ENCODE measurements around the gene MCRIP1.
"Not testable (repeated sequence)": the region's sequence is repeated elsewhere in the genome, so short reads cannot be mapped to it uniquely, and the experiment has no call there.

MCRIP1 gene

DNA sequence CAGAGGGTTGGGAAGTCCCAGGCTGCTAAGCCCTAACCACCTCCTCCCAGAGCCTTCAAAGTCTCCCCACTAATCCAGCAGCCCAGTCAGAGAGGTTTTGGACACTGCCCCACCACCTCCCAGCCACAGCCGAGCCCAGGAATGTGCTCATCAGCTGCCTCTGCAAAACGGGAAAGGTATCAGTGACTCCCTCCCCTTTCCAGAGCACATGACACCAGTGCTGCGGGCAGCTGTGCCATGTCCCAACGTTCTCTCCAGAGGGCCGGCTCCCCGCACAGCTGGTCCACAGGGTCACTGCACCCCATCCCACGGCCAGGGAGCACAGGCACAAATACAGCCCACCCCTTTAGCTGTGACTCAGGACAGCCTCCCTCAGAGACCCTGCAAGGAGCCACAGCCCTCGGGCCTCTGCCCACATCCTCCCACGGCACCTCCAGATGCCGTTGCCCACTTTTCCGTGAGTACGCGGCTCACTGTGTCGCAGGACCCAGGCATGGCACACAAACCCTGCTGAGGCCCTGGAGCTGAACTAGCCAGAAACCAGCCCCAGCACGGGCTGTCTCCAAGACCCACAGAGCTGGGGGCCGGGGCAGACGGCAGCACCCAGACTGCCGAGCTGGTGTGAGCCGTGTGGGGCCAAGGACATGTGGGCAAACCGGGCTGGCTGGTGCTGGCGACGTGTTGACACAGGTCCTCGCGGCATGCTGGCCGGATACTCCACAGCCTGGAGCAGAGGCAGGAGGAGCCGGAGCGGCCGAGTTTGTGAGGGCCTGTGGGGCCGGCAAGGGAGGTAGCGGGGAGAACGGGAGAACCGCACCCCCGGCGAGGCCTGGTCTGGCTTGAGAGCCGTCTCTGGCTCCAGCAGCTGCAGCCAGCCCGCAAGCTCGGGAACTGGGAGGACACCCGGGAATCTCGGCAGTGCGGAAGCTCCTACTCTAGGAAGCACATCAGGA lies 8.0 kb upstream of the MCRIP1 start:
- no peak for DNase-seq

DNA sequence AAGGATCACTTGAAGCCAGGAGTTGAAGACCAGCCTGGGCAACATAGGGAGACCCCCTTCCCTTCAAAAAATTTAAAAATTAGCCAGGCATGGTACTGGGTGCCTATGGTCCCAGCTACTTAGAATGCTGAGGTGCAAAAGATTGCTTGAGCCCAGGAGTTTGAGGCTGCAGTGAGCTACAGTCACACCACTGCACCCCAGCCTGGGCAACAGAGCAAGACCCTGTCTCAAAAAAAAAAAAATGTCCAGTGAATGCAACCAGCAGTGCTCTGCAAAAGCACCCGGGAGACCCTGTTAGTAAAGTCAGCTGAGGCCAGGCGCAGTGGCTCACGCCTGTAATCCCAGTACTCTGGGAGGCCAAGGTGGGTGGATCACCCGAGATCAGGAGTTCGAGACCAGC lies 7.0 kb upstream of the MCRIP1 start:
- DNase-seq = not testable (repeated sequence)

DNA sequence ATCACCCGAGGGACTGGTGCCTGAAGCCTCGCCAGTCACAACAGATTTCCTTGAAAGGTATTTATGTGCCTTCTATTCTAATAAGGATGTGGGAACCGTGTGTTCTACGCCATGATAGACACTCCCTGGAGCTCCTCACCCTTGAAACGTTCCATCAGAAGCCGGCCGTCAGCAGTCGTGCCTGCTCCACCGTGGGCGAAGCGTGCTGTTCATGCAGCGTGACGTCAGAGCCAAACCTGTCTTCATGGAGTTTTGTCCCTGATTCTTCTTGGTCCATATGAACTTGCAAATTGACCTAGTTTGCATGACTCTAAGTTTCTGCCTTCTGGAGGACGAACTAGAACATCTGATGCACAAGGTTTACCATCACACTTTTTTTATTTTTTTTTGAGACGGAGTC lies 6.2 kb upstream of the MCRIP1 start:
- no peak for DNase-seq

DNA sequence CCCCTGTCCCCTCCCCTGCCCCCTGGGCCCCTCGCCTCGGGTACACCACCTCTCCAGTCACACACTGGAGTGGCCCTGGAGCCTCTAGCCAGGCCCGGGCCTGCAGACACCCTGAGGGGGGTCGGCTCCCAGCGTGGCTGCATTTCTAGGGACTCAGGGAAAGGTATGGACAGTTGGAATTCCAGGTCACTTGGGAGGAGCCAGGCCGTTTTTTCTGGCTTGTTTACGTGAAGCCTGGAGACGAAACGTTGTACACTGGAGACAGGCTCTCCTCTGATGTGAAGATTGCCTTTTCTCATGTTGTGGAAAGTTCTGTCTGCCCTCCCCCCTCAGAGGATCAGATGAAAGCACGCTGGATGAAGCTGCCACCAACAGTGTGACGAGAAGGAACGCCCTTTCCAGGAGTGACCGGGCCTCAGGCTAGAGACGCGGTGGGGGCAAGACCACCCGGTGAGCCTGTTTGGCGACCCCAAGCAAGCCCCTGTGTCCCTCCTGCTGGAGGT lies 5.7 kb upstream of the MCRIP1 start:
- no peak for DNase-seq

DNA sequence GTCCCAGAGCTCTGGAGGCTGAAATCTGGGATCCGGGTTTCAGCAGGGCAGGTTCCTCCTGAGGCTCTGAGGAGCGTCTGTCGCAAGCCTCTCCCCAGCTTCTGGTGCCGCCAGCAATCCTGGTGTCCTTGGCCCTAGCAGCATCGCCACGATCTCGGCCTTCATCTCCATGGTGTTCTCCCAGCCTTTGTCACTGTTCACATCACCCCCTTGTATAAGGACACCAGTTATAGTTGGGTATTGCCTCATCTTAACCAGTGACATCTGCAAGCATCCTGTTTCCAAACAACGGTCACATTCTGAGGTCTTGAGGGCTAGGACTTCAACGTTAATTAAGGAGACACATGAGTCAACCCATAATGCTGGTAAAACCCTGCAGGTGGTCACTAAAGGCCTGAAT lies 4.5 kb upstream of the MCRIP1 start:
- DNase-seq = no peak

DNA sequence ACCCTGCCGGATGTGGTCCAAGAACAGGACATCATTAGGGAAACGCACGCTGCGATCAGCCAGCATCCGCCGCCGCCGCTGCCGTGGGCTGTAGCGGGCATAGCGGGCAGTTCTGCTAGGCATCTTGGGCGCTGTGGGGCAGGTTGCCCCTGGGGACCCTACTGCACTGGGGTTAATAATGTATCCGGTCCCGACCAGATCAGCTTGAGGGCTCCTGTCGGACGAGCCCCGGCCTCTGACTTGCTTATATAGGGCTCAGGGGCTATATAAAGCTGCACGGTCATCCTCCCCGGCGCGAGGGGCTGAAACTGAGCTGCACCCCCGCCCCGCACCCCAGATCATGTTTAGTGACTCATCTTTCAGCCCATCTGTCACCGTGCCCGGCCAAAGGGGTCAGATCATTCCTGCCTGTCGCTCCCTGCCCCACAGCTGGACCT lies 1.8 kb upstream of the MCRIP1 start, which contains the start of gene PPP1R27:
TSS of gene PPP1R27 (minus strand) at position 220 of the 437 bp plus-strand sequence. CDS start at position 123, 97 bp downstream.
- DNase-seq = no peak

DNA sequence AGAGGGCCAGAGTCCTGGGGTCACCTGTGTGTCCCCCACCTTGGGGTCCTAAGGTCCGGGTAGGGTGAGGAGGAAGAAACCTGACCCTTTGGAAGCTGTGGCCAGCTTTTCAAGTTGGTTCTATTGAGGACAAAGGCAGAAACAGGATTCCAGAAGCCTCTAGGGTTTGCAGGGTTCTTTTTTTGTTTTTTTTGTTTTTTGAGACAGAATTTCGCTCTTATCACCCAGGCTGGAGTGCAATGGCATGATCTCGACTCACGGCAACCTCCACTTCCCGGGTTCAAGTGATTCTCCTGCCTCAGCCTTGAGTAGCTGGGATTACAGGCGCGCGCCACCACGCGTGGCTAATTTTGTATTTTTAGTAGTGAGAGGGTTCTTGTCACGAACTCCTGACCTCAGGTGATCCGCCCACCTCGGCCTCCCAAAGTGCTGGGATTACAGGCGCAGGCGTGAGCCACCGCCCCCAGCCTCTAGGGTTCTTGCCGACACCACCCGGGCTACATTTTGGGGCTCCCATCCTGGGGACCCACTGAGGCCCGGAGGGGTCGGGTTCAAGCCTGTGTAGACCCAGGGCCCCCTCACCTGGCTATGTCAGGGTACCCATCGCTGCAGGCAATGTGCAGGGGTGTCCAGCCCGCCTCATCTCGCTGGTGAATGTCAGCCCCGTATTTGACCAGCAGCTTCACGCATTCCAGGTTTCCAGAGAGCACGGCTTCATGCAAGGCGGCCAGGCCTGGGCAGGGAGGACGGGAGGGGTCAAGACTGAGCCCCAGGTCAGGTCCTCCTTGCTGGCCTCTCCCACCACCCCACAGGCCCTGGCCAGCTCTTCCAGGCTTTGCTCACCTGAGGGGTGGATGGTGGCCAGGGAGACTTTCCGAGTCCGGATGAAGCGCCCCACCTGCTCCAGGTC lies 1.1 kb upstream of the MCRIP1 start:
- DNase-seq = no peak

DNA sequence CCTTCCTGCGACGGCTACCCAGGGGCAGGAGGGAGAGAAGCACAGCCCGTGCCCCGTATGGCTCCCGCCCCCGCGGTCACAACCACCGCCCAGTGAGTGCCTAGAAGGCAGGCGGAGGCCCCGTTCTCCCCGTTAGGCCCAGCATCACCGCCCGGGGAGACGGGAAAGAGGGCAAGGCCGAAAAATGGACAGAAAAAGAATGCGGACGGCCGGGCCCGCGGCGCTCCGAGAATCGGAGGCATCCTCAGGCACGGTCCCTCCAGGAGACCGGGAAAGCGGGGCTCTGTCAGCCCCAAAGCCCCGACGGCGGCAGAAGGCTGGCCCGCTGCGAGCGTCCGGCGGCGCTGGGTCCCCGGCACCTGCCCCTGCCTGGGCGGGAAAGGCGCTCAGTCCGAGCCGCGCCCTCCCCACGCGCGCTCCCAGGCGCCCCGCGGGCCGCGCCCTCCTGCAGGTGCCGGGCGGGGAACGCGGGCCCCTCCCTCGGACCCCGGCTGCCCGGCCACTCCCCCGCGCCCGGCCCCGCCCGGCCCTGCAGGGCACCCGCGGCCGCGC lies 407 bp downstream of the MCRIP1 start:
- peak; percentile 80 for DNase-seq

DNA sequence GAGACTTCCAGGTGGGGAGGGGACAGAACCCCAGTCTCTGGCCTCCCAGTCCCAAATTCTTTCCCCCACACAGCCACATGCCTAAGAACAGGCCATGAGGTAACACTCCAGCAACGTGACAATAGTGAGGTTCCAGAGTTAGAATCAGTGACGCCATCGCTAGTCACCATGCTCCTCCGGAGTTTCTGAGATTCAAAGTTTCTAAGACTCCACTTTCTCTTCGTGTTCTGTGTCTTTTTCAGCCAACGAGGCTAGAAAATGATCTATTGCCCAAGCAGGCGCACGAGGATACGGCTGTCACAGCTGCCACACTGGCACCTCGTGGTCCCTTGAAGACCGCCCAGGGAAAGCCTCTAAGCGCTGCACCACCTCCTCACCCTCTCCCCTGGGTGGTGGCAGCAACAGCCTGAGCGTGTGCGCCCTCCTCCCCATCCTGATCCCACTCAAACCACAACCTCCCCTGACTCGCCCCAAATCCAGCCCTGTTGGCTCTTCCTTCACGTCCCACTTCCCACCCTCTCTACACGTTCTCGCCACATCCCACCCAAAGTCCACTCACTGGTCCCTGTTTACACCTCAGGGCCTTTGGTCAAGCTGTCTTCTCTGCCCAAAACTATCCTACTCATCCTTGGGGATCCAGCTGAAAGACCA lies 1.0 kb downstream of the MCRIP1 start:
- DNase-seq = peak; percentile 80

DNA sequence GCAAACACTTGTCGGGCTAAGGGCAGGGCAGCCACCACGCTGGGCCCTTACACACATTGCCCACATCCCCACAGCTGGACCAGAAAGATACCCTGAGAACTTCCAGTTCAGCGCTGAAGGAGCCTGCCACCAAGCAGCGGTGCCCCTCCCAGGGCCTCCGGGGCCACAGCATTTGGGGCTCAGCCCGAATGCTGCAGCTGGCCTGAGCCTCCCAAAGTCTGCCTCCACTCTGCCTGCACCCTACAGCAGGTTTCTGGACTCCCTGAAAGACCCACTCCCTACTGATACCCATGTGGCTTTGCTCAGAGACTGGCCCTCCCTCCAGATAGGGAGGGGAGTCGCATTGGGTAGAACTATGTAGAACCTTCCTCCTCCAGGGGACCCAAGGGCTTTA lies 1.5 kb downstream of the MCRIP1 start:
- no peak for DNase-seq

DNA sequence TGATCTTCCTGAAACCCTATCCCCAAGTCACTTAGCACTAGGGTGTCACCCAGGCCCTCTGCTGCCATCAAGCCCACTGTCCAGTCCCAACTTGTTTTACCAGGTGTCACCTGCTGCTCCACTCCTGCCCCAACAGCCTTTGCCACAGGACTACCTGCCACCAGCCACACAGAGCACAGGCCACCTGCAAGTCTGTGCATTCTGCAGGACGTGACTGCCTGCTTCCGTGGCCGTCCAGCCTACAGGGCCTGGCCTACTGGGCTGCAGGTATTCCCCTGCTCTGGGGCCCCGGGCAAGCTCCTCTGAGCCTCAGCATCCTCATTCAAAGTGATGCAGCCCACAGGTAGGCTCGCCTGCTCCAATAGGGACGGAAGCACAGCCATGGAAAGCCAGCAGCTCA lies 3.2 kb downstream of the MCRIP1 start:
- no peak for DNase-seq

DNA sequence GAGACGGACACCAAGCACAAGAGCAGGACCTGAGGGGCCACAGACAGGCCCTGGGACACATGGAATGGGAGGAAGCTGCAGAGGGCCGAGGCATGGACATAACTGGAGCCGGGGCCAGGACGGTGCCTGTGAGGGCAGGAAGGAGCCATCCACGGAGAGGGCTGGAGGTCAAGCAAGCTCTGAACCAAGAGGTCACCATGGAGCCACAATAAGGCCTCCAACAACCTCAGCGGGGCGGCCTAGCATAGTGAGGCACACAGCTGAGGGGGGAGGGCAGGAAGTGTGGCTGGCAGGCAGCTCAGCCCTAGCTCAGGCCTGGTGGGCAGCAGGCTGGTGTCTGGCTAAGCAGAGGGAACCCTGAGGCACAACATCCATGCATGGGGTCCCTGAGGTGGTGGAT lies 4.4 kb downstream of the MCRIP1 start:
- DNase-seq = no peak

DNA sequence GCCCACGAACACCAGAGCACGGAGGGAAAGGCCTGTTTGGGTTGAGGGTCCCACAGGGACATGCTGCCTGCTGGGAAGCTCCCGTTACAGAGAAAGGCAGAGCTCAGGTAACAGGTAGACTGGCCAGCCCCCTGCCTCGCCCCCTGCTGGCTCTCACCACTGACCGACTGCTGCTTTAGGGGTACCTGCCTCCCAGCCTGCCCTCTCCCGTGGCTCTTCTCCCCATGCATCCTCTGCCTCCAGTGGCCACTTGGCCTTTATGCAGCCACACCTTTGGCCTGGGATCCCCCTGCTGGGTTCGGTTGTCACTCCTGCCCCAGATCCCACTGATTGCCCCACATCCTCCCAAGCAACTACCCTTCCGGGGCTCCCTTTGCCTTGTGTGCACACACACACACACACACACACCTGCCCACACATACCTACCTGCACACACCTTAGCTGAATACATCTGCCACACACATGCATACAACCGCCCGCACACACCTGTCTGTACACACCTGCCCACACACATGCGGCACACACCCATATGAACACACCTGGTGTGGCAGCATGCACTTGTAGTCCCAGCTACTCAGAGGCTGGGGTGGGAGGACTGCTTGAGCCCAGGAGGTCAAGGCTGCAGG lies 7.1 kb downstream of the MCRIP1 start:
- no peak for DNase-seq

DNA sequence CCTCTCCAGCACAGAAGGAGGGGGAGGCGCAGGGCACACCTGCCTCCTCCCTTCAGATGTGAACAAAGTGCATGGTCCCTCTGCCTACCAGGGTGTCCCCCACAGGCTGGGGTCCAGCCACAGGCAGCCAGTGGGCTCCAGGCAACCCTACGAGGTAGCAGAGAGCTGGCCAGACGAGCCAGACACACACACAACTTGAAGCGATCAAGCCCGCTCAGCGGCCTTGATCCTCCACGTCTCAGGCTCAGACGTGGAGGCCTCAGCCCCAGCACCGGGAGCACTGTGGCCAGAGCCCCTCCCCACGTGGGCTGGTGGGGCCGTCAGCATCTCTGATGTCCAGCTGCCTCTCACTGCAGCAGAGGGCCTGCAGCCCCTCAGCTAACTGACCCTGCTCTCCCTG lies 8.5 kb downstream of the MCRIP1 start:
- no peak for DNase-seq

DNA sequence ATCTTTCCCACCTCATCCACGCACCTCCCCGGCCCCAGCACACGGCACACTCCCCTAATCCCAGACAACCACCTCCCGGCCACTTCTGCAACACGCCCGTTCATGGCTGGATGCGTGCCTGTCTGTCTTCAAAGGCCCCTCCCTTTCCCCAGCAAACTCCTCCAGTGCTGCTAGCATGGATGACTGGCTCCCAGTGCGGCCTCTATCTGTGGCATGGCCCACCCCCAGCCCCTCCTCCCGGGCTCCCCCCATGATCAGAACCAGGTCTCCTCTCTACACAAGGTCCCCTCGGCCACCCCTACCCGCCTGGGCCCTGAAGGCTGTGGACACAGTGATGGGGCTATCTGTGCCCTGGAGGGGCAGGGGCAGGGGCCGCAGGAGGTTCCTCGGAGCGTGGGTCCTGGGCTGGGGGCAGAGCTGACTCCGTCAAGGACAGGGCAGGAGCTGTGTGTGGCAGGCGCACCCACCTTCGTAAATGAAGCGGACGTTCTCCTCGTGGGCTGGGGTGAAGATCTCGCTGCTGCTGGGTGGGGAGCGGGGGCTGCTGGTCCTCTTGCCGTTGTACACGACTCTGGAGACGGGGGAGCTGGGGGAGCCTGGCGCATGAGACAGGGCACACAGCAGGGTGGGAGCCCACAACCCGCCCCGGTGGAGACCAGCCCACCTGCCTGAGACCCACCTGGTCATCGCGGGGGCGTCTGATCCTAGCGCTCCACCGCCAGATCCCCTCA lies 9.1 kb downstream of the MCRIP1 start:
- no peak for DNase-seq

DNA sequence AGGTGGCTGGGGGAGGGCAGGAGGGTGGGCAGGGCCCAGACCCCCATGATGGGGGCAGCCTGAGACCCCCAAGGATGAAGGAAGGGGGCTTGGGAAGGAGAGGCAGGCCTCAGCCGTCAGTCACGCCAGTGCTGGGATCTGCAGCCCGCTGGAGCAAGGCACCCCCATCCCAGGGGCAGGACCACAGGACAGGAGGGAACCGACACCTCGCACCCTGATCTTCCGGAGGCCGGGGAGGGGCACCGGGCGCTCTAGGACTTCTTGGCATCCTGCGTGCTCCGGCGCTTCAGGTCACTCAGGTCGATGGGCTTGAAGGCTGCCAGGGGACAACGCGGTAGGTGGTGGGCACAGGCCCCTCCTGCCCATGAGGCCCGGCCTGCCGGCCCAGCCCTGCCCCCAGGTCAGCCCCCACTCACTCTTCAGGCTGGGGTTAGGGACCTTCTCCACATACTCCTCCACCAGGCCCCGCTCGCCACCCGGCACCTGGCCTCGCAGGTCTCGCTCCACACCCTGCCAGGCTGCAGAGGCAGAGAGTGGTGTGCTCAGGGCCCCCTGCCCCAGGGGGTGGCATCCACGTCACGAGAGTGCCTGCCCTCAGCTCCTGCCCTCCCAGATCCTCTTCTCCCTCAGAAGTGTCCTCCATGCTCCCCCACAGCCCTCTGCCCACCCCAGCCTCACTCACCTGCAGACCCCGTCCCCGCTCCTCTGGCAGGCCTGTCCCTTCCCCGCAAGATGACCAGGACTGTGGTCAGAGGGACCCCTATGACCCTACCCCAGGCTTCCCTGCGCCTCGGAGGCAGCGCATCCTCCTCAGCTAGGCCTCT lies 9.9 kb downstream of the MCRIP1 start:
- no peak for DNase-seq

DNA sequence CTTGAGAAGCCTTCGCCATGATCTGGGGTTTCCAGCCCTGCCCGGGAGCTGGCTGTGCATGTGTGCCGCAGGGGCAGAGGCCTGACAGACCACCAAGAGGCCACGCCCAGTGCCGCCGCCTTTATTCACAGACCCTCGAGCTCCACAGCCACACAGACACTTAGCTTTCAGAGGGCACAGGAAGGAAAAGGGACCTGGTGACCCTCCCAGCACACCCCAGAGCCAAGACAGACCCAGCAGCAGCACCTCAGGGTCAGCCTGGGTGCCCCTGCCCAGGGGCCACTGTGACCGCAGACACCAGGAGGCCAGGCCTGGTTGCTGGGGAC lies 10.8 kb downstream of the MCRIP1 start:
- DNase-seq = no peak

DNA sequence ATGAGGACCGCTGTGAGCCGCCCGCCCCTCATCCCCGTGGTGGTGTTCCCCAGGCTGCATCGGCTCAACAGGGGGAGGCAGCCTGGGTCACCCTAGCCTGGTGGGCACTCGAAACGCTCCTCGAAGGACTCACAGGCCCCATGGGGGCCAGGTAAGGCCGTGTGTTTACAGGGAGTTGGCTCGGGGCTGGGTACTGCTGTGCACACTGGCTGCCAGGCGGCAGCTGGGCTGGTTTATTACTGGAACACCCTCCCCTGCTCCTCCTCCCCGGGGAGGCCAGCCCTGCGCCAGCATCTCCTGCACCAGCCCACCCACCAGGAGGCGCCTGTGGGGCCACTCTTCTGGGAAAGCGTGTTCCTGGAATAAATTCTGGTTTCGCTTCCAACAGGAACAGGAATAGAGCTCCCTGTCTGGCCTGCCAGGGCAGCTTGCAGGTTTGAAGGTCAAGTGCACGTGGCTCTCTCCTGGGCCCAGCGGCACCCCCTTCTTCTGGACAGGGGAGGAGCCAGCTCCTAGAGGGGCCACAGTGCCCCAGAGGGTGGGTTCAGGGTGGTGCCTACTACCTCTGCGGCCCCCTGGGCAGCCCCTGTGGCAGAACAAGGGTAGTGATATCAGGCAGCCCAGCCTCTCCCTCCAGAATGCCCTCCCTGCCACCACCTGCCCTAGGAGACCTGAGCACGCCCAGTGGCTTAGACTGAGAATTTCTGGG lies 11.3 kb downstream of the MCRIP1 start:
- DNase-seq = no peak

DNA sequence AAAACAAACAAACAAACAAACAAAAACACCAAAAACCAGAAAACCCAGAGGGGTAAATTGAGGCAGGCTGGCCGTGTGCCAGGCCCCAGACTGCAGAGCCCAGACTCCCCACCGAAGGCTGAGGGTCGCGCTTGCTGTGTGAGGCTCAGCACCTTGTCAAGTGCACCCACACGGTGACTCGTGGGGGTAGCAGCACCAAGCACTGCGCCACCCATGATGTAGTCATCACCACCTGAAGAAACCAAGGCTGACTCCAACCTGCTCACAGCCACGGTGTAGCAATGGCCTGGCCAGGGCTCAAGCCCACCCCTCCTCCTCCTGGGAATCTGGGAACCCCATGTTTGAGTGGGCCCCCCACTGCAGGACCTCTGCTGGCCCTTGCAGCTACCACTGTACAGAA lies 11.9 kb downstream of the MCRIP1 start:
- no peak for DNase-seq

DNA sequence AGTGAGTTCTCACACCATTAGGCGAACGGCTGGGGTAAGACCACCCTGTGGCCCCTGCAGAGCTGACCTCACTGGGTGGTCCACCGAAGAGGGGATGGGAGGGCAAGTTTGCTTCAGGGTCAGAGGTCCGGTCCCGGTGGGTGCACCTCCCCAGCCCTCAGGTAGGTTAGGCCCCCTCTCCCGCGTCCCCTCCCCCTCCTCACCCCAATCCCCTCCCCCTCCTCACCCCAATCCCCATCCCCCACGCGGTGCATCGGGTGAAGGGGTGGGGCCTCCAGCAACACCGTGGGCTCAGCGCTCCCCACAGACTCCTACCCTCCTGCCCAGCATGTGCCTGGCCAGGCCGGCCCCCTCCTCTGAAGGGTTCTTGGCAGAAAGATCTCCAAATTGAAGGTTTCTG lies 13.4 kb downstream of the MCRIP1 start:
- no peak for DNase-seq
